ENCODE data around the gene LRRC47. TPM values are rescaled to one million over a fixed set of nuclear protein-coding genes. Genes with fewer than 3 reads are reported as not detected.

The LRRC47 gene
- total and polyA plus RNA-seq, 2 of the 13 experiments (the other 11 are each of a cell fraction or from before 2014, with no cell fraction given) = 18.3 to 52.5 TPM

GRCh38 chr1:3774276-3774945 lies 21.9 kb downstream of the LRRC47 start (continued):
- TF ChIP-seq FOXA3 (CRISPR knock-in tag; IDR thresholded peaks at IDR 0.05) (0 out of 2 replicates have a peak, but pooled peaks have one; percentile 8), KLF11 (CRISPR knock-in tag; IDR thresholded peaks at IDR 0.05) (no peak), ZNF800 (CRISPR knock-in tag; IDR thresholded peaks at IDR 0.05) (no peak), SPEN (CRISPR knock-in tag; IDR thresholded peaks at IDR 0.05; ENCODE audit: low read depth) (peak; percentile 31; the same call in 1 of the 2 replicates), STAT5B (CRISPR knock-in tag; IDR thresholded peaks at IDR 0.05) (no peak), USF2 (IDR thresholded peaks at IDR 0.05; ENCODE audit: low read depth, low read length) (no peak), USF2 (CRISPR knock-in tag; IDR thresholded peaks at IDR 0.05; ENCODE audit: borderline replicate concordance) (no peak), ZSCAN25 (CRISPR knock-in tag; IDR thresholded peaks at IDR 0.05) (0 out of 2 replicates have a peak, but pooled peaks have one; percentile 20), ZNF773 (CRISPR knock-in tag; IDR thresholded peaks at IDR 0.05; ENCODE audit: borderline replicate concordance) (no peak), RBFOX2 (IDR thresholded peaks at IDR 0.05; ENCODE audit: low read depth, low read length) (peak; percentile 74; the same call in 1 of the 2 replicates), XRCC5 (optimal IDR thresholded peaks at IDR 0.05; ENCODE audit: low read length) (peak; percentile 37), ZBTB3 (CRISPR knock-in tag; IDR thresholded peaks at IDR 0.05; ENCODE audit: borderline replicate concordance, low read depth) (no peak), POGZ (CRISPR knock-in tag; IDR thresholded peaks at IDR 0.05) (no peak), CBX1 (IDR thresholded peaks at IDR 0.05; ENCODE audit: low read depth) (no peak), TFAP4 (IDR thresholded peaks at IDR 0.05; ENCODE audit: borderline replicate concordance, low read depth) (no peak), ZNF747 (CRISPR knock-in tag; IDR thresholded peaks at IDR 0.05; ENCODE audit: borderline replicate concordance) (no peak), ZBTB34 (CRISPR knock-in tag; IDR thresholded peaks at IDR 0.05) (0 out of 2 replicates have a peak, but pooled peaks have one; percentile 37), PCBP1 (IDR thresholded peaks at IDR 0.05; ENCODE audit: borderline replicate concordance, low read depth, low read length) (peak; percentile 63; the same call in 1 of the 2 replicates), ATM (IDR thresholded peaks at IDR 0.05; ENCODE audit: borderline replicate concordance) (no peak), ZNF281 (CRISPR knock-in tag; IDR thresholded peaks at IDR 0.05; ENCODE audit: borderline replicate concordance) (0 out of 2 replicates have a peak, but pooled peaks have one; percentile 59), PHF20 (CRISPR knock-in tag; IDR thresholded peaks at IDR 0.05) (no peak)
